ENCODE measurements around the gene ANKS3.

Gene ANKS3

DNA sequence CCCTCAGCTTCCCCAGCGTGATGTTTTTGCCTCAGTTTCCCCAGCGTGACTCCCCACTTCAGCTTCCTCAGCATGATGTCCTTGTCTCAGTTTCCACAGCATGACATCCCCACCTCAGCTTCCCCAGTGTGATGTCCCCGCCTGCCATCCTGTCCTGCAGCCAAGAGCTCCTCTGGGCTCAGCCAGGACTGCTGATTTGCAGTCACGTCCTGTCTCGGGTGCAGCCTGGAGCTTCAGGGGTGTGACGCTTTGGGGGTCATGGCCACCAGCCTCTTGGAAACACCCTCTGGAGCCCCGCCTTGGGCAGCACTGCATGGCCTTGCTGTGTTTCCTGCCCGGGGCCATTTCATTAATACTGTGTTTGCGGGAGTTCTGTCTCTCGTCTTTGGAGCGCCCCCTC, 57.2 kb downstream of the ANKS3 start:
- in situ Hi-C loops (cut with HindIII; ENCODE audit: low sequenced_read_pairs), result no loop called here
- no peak for DNase-seq (ENCODE audit: low read depth)
- TF ChIP-seq, protein P1, sequence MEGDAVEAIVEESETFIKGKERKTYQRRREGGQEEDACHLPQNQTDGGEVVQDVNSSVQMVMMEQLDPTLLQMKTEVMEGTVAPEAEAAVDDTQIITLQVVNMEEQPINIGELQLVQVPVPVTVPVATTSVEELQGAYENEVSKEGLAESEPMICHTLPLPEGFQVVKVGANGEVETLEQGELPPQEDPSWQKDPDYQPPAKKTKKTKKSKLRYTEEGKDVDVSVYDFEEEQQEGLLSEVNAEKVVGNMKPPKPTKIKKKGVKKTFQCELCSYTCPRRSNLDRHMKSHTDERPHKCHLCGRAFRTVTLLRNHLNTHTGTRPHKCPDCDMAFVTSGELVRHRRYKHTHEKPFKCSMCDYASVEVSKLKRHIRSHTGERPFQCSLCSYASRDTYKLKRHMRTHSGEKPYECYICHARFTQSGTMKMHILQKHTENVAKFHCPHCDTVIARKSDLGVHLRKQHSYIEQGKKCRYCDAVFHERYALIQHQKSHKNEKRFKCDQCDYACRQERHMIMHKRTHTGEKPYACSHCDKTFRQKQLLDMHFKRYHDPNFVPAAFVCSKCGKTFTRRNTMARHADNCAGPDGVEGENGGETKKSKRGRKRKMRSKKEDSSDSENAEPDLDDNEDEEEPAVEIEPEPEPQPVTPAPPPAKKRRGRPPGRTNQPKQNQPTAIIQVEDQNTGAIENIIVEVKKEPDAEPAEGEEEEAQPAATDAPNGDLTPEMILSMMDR (IDR thresholded peaks at IDR 0.05; ENCODE audit: low read depth, low read length, missing control alignments), result no peak
- no peak overlapping the region for H3K4me3 ChIP-seq (ENCODE audit: low read depth, low read length)

DNA sequence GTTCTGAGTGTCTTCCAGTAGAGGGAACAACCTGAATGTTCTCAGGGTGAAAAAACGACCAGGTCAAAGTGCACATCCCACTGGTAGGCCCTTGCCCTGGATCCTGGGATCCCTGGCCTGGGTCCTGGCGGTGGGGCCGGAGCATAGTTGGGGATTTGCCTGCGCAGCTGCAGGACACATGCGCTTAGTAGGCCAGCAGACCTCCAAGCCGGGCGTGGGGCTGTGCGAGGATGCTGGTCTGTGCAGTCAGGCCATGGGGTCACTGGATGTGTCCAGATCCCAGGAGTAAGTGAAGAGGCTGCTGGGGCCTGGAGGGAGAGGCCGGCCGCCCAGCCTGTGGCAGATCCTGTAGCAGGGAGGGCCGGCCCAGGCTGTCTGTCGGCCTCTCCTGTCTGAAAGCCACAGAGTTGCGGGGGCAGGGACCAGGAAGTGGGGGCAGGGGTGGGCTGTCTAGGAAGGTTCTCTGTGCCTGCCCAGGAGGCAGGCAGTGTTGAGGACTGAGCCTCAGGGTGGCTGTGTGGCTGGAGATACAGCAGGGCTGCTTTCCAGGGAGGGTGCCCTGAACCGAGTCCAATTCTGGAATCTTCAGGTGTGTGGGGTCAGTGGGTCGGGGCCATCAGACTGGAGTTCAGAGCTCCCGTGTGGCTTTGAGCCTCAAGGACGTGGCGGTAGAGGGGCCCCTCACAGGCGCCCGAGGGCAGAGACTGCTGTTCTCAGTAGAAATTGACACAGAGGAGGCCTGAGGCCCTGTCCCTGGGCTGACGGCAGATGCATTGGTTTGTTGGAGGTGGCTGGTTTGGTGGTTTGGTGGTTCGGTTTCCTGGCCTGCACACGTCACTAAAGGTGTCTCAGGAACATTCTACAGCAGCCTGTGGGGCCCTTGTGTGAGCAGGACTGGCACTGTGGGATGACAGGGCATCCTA, 57.9 kb downstream of the ANKS3 start:
- TF ChIP-seq, protein P1 (IDR thresholded peaks at IDR 0.05; ENCODE audit: low read depth, low read length, missing control alignments), result no peak
- in situ Hi-C loops (cut with HindIII; ENCODE audit: low sequenced_read_pairs), result no loop called here
- no peak overlapping the region for H3K4me3 ChIP-seq (ENCODE audit: low read depth, low read length)
- DNase-seq (ENCODE audit: low read depth), result no peak

DNA sequence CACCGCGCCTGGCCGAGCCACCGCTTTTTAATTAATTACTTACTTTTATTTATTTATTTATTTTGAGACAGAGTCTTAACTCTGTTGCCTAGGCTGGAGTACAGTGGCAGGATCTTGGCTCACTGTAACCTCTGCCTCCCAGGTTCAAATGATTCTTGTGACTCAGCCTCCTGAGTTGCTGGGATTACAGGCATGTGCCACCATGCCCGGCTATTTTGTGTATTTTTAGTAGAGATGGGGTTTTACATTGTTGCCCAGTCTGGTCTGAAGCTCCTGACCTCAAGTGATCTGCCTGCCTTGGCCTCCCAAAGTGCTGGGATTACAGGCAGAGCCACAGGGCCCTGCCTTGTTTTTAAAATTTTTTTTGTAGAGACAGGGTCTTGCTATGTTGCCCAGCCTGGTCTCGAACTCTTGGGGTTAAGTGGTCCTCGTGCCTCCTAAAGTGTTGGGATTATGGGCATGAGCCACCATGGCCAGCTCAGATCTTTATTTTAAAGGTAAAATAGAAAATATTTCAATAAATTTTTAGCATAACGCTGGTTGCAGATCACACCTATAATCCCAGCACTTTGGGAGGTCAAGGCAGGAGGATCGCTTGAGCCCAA, 59.0 kb downstream of the ANKS3 start:
- TF ChIP-seq, protein P1 (IDR thresholded peaks at IDR 0.05; ENCODE audit: low read depth, low read length, missing control alignments), result no peak
- DNase-seq (ENCODE audit: low read depth), result no peak
- no peak overlapping the region for H3K4me3 ChIP-seq (ENCODE audit: low read depth, low read length)
- in situ Hi-C loops (cut with HindIII; ENCODE audit: low sequenced_read_pairs), result no loop called here

DNA sequence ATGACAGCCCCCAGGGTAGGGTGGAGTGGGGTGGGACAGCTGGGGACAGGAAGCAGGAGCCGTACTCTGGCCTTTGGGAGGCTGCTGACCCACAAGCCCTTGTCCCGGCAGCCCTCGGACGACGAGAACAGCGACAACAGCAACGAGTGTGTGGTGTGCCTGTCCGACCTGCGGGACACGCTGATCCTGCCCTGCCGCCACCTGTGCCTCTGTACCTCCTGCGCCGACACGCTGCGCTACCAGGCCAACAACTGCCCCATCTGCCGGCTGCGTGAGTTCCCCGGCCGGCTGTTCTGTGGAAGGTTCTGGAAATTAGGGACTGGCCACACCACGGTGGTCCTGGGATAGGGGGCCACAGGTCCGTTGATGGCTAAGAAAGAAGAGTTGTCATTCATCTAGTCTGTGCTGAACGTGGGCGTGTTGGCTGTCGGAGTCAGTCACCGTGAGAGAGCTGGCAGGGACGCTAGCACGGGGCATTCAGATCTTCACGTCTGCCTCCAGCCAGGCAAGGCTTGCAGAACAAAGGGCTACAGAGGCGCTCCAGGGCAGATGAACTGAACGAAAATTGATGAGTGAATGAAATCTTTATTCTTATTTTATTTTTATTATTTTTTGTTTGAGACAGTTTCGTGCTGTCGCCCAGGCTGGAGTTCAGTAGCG, 60.6 kb downstream of the ANKS3 start:
- TF ChIP-seq, protein P1 (IDR thresholded peaks at IDR 0.05; ENCODE audit: low read depth, low read length, missing control alignments), result no peak
- DNase-seq (ENCODE audit: low read depth), result no peak
- no peak overlapping the region for H3K4me3 ChIP-seq (ENCODE audit: low read depth, low read length)
- in situ Hi-C loops (cut with HindIII; ENCODE audit: low sequenced_read_pairs), result no loop called here

DNA sequence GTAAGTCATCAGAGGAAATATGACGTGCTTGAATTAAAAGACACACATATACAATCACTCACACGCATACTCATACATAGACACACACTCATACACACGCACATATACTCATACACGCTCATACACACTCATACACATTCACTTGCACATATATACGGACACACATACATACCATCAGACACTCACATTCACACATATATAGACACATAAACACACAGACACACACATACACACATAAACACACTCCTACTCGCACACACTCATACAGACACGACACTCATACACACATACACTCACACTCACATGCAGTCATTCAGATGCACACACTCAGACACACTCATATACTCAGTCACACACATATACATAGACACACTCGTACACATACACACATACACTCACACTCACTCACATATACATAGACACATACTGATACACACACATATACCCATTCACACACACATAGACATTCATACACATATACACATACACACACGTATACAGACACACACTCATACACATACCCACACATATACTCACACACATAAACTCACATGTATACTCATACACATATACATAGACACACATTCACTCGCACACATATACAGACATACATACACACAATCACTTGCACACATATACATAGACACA, 65.6 kb downstream of the ANKS3 start:
- no peak overlapping the region for H3K4me3 ChIP-seq (ENCODE audit: low read depth, low read length)
- DNase-seq (ENCODE audit: low read depth), result no peak
- TF ChIP-seq, protein P1 (IDR thresholded peaks at IDR 0.05; ENCODE audit: low read depth, low read length, missing control alignments), result no peak
- in situ Hi-C loops (cut with HindIII; ENCODE audit: low sequenced_read_pairs), result no loop called here
